ENCODE data around the gene IGSF9B.

The IGSF9B gene

DNA sequence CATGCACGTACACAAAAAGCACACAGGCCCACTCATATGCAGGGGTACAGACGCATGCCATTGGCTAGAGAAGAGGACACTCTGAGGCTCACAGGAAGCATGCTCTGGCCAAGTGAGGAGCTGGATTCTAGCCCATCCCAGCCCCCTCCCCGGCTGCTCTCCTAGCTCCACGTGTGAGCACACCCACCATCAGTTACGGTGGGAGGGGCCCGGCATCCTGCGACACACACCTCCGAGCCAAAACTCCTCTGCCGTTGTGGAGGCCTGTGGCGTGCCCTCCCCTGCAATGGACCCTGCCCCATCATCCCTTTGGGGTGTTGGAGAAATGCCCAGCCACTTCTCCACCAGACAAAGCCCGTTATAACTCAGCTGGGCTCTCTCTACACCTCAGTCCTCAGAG is 15.1 kb upstream of the IGSF9B start:
- no peak overlapping the region for H3K4me3 Mint-ChIP-seq

DNA sequence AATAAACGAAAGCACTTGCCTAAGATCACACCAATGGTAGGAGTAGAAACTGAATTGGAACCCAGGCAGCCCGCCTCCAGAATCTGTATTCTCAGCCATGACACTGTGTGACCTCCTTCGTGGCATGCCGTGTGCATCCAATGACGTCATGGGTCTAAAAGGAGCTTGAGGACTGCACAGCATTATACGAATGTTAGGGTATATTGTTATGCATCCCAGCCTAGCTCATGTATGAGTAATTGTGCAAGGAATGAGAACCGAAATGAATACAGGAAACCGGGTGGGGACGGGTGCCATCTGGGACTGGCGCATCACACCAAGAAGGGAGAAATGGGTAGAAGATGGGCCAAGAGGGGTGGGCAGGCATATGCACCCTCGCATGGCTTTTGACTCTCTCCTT is 12.3 kb upstream of the IGSF9B start:
- no peak overlapping the region for H3K27ac Mint-ChIP-seq
- no peaks in the 10 kb centered on the region for H3K27me3 Mint-ChIP-seq
- H3K4me3 Mint-ChIP-seq = no peak overlapping the region
- H3K36me3 Mint-ChIP-seq = no peaks in the 10 kb centered on the region
- peaks cover 4% of the 10 kb centered on the region for H3K4me1 Mint-ChIP-seq
- no peaks in the 10 kb centered on the region for H3K9me3 Mint-ChIP-seq

More for the DNA sequence above, 15.1 kb upstream of the IGSF9B start:
- H3K36me3 Mint-ChIP-seq = no peaks in the 10 kb centered on the region
- H3K4me1 Mint-ChIP-seq = peaks cover 4% of the 10 kb centered on the region
- no peaks in the 10 kb centered on the region for H3K27me3 Mint-ChIP-seq
- H3K27ac Mint-ChIP-seq = no peak overlapping the region
- no peaks in the 10 kb centered on the region for H3K9me3 Mint-ChIP-seq

DNA sequence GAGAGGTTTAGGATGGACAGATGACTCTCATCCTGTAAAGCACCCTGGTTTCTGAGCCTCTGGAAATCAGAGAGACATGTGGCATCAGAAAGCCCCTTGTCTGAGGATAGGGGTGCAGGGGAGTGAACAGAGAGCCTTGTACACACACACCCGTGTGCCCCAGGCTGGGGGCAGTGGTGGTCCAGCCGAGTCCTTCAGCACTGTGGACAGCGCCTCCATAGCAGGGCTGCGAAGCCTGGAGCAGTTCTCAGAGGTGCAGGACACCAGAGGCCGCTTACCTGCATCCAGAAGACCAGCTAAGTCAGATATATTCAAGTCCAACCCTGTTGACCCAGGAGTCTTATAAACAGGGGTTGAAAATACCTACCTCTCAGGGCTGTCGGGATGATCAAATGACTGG is 11.5 kb upstream of the IGSF9B start:
- Mint-ChIP-seq H3K36me3 (no peaks in the 10 kb centered on the region), H3K27me3 (no peaks in the 10 kb centered on the region), H3K4me3 (no peak overlapping the region)

DNA sequence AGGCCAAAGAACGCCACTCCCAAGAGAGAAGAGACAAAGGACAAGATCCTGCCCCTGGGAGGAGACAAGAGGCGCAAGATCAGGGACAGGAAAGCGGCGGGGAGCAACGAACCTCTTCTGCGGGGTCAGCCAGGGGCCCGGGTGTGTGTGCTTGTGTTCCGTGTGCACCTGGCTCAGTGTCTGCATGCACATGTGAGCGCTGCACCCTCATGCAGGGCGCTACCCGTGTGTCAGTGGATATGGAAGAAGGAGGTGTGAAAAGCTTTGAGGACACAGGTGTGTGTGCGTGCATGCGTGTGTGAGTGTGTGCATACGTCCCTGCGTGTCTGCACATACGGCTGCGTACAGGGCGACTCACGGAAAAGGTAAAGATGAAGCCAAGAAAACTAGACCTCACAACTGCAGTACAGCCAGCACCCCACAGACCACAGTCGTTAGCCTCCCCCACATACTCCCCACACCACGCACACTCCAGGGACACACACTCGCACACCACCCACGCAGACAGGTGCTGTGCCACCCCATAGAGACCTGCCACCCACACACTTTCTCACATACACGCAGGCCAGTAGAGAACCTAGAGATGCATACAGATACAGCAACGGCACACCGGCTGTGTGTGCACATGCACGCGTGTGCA is 11.0 kb upstream of the IGSF9B start:
- Mint-ChIP-seq H3K27ac (peak overlapping the region; percentile 89), H3K27me3 (no peaks in the 10 kb centered on the region)

More for the DNA sequence above, 11.5 kb upstream of the IGSF9B start:
- H3K9me3 Mint-ChIP-seq = no peaks in the 10 kb centered on the region
- peaks cover 4% of the 10 kb centered on the region for H3K4me1 Mint-ChIP-seq
- no peak overlapping the region for H3K27ac Mint-ChIP-seq

DNA sequence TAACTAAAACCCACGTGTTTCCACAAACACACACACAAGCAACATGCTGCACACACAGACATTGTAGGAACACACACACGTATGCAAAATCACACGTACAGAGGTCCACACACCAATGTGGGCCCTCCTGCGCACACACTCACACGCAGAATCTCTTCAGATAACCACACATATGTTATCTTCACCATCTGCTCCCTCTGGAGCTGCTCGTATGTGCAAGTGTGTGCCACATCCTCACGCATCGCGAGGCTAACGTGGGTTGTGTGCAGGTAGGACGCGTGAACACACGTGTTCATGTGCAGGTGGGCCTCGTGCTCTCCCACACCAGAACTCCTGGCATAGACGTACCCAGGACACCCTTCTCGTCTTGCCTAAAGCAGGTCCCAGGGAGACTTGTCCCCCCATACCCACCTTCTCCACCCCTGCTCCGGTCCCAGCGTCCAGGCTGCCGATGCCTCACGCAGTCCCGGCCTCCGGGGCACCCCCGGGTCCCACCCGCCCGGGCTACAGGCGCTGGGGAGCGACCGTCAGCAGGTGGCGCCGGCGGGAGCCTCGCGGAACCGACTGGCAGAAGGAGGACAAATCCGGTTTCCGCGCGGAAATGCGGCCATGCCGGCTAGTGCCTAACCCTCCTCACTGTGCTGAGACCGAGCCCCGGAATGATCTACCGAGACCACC is 10.3 kb upstream of the IGSF9B start:
- Mint-ChIP-seq H3K27ac (peak overlapping the region; percentile 89), H3K36me3 (no peaks in the 10 kb centered on the region), H3K27me3 (no peaks in the 10 kb centered on the region), H3K9me3 (no peaks in the 10 kb centered on the region), H3K4me1 (peaks cover 4% of the 10 kb centered on the region), H3K4me3 (peak overlapping the region; percentile 90)

More for the DNA sequence above, 11.0 kb upstream of the IGSF9B start:
- H3K4me3 Mint-ChIP-seq = peak overlapping the region; percentile 90
- H3K9me3 Mint-ChIP-seq = no peaks in the 10 kb centered on the region
- no peaks in the 10 kb centered on the region for H3K36me3 Mint-ChIP-seq
- peaks cover 4% of the 10 kb centered on the region for H3K4me1 Mint-ChIP-seq

DNA sequence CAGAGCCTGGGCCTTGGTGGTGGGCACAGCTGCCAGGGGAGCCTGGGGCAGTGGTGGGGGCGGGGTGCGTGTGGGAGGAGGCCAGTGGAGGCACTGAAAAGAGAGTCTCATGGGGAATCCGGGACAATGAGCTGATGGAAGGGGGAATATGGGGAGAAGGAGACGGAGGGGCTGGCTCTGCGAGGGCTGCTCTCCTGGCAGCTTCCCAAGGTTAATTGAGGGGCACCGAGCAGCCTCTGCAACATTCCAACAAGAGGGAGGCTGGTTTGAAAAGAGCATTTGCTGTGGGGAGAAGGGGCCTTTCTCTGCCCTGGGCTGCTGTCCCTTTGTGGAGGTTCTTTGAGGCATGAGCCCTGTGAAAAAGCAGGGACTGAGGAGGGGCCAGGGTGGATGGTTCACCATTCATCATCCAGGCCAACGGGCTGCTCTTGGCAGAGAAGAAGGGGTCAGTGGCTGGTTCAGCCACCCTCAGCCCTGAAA is 9.4 kb upstream of the IGSF9B start:
- no peak overlapping the region for H3K27ac Mint-ChIP-seq
- no peak overlapping the region for H3K4me3 Mint-ChIP-seq
- H3K9me3 Mint-ChIP-seq = no peaks in the 10 kb centered on the region
- no peaks in the 10 kb centered on the region for H3K36me3 Mint-ChIP-seq
- H3K4me1 Mint-ChIP-seq = peaks cover 4% of the 10 kb centered on the region
- H3K27me3 Mint-ChIP-seq = no peaks in the 10 kb centered on the region

DNA sequence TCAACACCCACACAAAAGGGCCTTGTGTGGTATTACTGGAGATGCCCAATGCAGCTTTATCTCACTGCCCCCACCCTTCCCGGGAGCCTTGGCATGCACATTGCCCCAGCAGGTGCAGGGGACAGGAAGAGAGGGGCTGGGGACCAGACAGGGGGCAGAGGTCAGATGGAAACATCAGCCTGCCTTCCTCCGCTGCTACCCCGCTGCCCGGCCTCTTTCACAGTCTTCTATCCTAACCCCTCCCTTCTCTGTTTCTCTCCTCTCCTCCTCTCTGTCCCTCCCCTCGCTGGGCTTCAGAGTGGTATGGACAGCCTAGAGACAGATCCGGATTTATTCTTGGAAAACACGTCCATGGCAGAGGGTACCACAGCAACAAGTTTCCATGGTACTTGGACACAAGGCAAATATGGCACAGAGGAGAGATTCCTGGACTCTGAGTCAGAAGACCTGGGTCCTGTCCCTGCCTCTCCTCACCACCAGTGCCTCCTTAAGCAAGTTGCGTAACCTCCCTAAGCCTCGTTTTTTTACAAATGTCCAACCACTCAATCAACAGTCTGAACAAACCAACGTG is 8.3 kb upstream of the IGSF9B start:
- no peaks in the 10 kb centered on the region for H3K9me3 Mint-ChIP-seq
- H3K27me3 Mint-ChIP-seq = no peaks in the 10 kb centered on the region
- no peak overlapping the region for H3K4me3 Mint-ChIP-seq
- no peak overlapping the region for H3K27ac Mint-ChIP-seq
- H3K4me1 Mint-ChIP-seq = peaks cover 4% of the 10 kb centered on the region
- no peaks in the 10 kb centered on the region for H3K36me3 Mint-ChIP-seq

DNA sequence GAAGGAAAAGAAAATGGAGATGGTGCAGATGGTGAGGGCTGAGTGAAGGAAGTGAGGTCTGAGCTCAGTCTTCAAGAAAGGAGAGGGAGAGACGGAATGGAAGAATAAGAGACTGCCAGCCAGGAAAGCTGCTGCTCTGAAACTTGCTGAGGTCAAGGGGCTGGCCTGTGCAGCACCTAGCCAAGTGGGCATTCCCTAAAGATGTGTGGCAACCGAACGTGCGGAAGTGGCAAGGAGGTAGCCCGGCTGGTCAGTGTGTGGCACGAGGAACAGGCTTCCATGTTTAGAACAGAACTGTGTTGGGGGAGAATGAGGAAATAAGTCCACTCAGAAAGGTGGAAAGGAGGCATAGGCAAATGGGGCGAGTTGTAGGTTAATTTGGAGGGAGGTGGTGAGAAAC is 7.6 kb upstream of the IGSF9B start:
- no peaks in the 10 kb centered on the region for H3K9me3 Mint-ChIP-seq
- no peaks in the 10 kb centered on the region for H3K27me3 Mint-ChIP-seq
- H3K4me1 Mint-ChIP-seq = peaks cover 4% of the 10 kb centered on the region
- H3K4me3 Mint-ChIP-seq = no peak overlapping the region
- H3K36me3 Mint-ChIP-seq = no peaks in the 10 kb centered on the region
- peak overlapping the region; percentile 19 for H3K27ac Mint-ChIP-seq

DNA sequence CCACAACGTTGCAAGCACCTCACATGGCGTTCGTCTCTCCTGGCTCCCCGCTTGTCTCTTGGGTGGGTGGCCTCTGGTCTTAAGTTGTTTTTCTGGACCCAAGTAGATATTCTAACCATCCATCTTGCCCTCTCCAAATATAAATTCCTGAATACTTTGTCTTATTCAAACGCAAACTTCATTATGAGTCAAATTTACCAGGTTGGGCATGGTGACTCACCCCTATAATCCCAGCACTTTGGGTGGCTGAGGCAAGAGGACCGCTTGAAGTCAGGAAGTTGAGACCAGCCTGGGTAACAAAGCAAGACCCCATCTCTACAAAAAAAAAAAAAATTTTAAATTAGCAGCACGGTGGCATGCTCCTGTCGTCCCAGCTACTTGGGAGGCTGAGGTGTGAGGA is 5.1 kb upstream of the IGSF9B start:
- Mint-ChIP-seq H3K27ac (no peak overlapping the region), H3K4me3 (no peak overlapping the region), H3K9me3 (no peaks in the 10 kb centered on the region), H3K27me3 (peaks cover 2% of the 10 kb centered on the region), H3K36me3 (no peaks in the 10 kb centered on the region), H3K4me1 (peaks cover 10% of the 10 kb centered on the region)

DNA sequence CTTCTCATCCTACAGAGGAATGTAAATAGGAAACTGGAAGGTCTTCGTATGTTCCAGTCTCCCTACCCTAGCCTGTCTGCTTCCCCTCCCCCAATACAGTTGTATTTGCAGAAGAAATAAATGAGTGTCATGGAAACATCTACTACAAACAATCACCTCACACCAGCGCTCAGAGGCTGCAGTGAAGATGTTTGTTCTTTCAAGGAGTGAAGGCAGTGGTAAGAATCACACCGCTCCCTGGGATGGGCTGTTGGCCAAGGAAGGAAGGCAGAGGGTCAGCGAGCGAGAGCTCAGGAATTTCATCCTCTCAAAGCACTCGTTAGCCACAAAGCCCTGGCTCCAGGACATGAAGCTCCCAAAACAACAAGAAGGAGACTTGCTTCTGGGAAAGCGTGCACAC is 1.1 kb upstream of the IGSF9B start:
- Mint-ChIP-seq H3K36me3 (no peaks in the 10 kb centered on the region), H3K27me3 (peaks cover 4% of the 10 kb centered on the region), H3K9me3 (no peaks in the 10 kb centered on the region), H3K27ac (no peak overlapping the region), H3K4me1 (peaks cover 37% of the 10 kb centered on the region), H3K4me3 (peak overlapping the region; percentile 87)

DNA sequence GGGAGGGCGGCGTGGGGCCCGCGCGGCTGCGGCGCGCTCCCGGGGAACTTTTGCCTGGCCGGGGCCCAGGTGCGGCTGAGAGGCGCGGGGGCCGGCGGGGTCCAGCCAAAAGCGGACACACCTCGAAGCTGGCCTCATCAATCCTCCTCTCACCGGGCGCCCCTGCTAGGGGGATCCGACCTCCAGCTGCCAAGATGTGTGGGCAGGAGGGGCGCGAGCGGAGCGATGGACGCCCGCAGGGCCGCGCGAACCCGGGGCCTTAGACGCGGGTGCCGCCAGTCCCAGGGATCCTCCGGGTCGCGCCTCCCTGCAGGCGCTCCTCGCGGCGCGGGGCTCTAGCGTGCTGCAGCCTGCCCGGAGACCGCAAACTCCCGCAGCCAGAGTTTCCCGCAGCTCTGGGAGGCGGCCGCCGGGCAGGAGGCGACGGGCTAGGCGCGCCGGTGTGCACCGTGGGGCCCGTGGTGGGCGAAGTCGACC is 785 bp downstream of the IGSF9B start:
- H3K4me3 Mint-ChIP-seq = peak overlapping the region; percentile 4
- no peaks in the 10 kb centered on the region for H3K36me3 Mint-ChIP-seq
- peaks cover 4% of the 10 kb centered on the region for H3K27me3 Mint-ChIP-seq
- peaks cover 46% of the 10 kb centered on the region for H3K4me1 Mint-ChIP-seq
- H3K27ac Mint-ChIP-seq = no peak overlapping the region
- no peaks in the 10 kb centered on the region for H3K9me3 Mint-ChIP-seq

DNA sequence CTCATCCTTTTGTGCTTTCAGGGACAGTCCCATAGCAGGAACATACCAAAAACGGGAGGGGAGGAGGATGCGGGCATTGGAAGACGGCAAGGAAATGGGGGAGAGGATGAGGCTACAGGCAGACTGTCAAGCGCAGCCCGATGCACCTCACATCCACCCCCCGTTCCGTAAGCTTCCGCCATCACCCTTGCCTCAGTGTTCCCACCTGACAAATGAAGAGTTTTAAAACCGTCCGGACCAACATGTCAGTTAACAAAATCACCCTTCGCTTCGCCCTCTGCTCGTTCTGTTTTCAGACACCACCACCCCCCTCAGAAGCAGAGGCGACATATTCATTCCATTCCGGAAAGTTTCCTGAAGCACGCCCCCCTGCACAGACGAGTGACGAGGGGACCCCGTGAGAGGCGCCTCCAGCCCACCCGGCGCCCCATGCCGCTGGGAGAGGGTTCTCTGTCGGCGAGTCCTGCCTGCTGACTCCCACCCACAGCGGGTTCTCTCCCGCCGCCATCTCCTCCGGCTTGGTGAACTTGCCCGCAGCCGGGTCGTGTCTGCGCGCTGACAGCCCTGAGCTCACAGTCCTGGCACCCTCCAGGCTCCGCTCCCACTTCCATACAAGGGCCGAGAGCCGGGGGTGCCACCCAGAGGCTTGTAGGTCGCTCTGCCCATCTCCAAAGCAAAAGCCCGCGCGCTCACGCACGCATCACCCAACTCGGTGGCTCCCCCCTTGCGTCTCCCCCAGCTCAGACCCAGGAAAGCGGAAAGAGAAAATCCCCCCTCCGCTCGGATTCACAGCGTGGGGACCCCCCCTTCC is 1.5 kb downstream of the IGSF9B start:
- H3K4me1 Mint-ChIP-seq = peaks cover 46% of the 10 kb centered on the region
- H3K36me3 Mint-ChIP-seq = no peaks in the 10 kb centered on the region
- peak overlapping the region; percentile 55 for H3K27ac Mint-ChIP-seq
- peaks cover 4% of the 10 kb centered on the region for H3K27me3 Mint-ChIP-seq
- H3K9me3 Mint-ChIP-seq = no peaks in the 10 kb centered on the region
- peak overlapping the region; percentile 91 for H3K4me3 Mint-ChIP-seq

DNA sequence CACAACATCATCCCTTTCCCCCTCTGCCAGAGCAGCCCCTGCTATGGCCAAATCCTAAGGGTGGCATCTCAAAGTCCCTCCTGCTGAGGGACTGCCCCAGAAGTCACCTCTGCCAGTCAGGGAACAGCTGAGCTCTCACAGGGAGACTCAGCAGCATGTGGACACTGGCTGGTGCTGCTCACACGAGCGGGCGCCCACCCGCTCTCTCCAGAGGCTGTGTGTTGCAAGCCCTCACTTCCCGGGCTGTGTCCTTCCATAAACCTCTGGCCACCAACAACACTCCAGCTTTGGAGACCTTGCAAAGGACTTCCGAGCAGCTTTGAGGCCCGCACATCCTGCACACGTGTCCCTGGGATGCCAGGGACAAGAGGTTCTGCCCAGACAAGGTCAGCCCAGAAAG is 2.8 kb downstream of the IGSF9B start:
- Mint-ChIP-seq H3K27me3 (peaks cover 4% of the 10 kb centered on the region), H3K4me3 (peak overlapping the region; percentile 91), H3K36me3 (no peaks in the 10 kb centered on the region), H3K4me1 (peaks cover 54% of the 10 kb centered on the region), H3K27ac (no peak overlapping the region), H3K9me3 (no peaks in the 10 kb centered on the region)

DNA sequence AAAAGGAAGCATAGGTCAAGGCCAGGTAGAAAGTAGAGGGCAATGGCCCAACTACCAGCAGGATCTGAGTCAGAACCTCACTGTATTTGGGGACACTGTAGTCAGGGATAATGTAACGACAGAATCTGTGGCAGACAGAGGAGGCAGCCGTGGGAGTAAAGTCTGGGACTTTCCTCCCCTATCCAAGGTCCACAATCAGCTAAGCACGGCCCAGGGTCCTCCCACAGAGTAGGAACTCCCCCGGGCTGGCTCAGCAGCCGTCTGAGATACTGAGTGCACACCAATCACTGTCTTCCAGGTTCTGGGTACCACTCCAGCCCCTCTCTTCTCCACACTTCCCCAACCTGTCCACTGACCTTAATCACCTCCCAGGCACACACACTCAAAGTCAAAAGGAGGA is 3.2 kb downstream of the IGSF9B start:
- Mint-ChIP-seq H3K4me1 (peaks cover 57% of the 10 kb centered on the region), H3K9me3 (no peaks in the 10 kb centered on the region), H3K27ac (no peak overlapping the region), H3K27me3 (peaks cover 3% of the 10 kb centered on the region), H3K36me3 (no peaks in the 10 kb centered on the region), H3K4me3 (no peak overlapping the region)
